ENCODE results near the gene MOXD1. TPM values are rescaled to one million over a fixed set of nuclear protein-coding genes. Genes with fewer than 3 reads are reported as not detected.

MOXD1 gene
- total RNA-seq, 1 experiment from 2014 or later = 1.0 TPM

DNA sequence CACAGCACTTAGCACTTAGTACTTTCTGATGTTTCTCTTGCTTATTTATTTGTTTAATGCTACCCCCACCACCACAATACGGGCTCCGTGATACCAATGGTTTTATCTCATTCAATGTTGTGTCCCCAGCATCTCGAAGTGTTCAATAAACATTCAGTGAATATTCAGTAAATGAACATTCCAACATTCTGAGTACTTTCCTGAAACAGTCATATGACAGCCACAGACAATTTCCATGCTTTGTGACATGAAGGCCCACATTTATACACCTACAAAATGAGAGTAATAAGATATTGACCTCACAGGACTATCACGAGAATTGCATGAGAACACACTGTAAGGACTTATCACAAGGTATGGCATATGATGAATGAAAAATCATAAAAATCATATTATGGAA lies 10.8 kb downstream of the MOXD1 start:
- intact Hi-C loops (cut with micrococcal nuclease) = loop anchor here (5.0 kb wide), 1 partner anchor 92 kb away; no protein-coding TSS in a partner anchor
- CTCF ChIA-PET = interaction anchor here (1.0 to 2.5 kb wide), 5 partner anchors 14 to 111 kb away, joined by 3 to 14 read pairs (median 4); no protein-coding TSS in a partner anchor
- BruUV-seq (replicated peaks) = no TSS peak

More for the DNA sequence above, 10.8 kb downstream of the MOXD1 start:
- H3K79me2 ChIP-seq (ENCODE audit: insufficient read depth, low read length) = no peaks in the 10 kb centered on the region
- H3K27me3 ChIP-seq (ENCODE audit: insufficient read depth, low read length) = no peaks in the 10 kb centered on the region
- no peaks in the 10 kb centered on the region for H3K9me3 ChIP-seq (ENCODE audit: control insufficient read depth in 1 of 2, insufficient read depth in 1 of 2, low read depth in 1 of 2, low read length in 2 of 2)
- no peaks in the 10 kb centered on the region for H3K9me2 ChIP-seq (ENCODE audit: insufficient read depth)
- H2AFZ ChIP-seq (ENCODE audit: low read depth, low read length, poor library complexity, severe bottlenecking) = no peak overlapping the region
- no peak overlapping the region for H3K4me2 ChIP-seq (ENCODE audit: low read length)
- no peak overlapping the region for H3K27ac ChIP-seq (ENCODE audit: low read depth, low read length)
- H3K9ac ChIP-seq (ENCODE audit: low read length) = no peak overlapping the region
- no peak for ATAC-seq
- POLR2A ChIA-PET = no interaction called here
- no peak for DNase-seq (ENCODE audit: low read depth, low spot score)
- H4K20me1 ChIP-seq (ENCODE audit: insufficient read depth) = no peaks in the 10 kb centered on the region
- H3K4me3 ChIP-seq (replicated peaks in 1 of 2; ENCODE audit: low read depth in 1 of 2, low read length in 2 of 2) = no peak overlapping the region
- RAD21 ChIA-PET (ENCODE audit: low non-redundant PET in 1 of 2, low total read pairs in 2 of 2, uncharacterized antibody in 2 of 2, unreplicated experiment in 2 of 2) = no interaction called here
- no peaks in the 10 kb centered on the region for H3K4me1 ChIP-seq (ENCODE audit: control insufficient read depth in 1 of 2, insufficient read depth in 2 of 2, low read length in 2 of 2)
- no peaks in the 10 kb centered on the region for H3K36me3 ChIP-seq (ENCODE audit: control insufficient read depth in 1 of 2, insufficient read depth in 2 of 2, low read length in 2 of 2)
- no peak for TF ChIP-seq JUND (IDR thresholded peaks at IDR 0.05)
- TF ChIP-seq YY1 (IDR thresholded peaks at IDR 0.05; ENCODE audit: extremely low read depth, insufficient replicate concordance, low read depth, low read length) = no peak
- TF ChIP-seq ELF1 (IDR thresholded peaks at IDR 0.05; ENCODE audit: borderline replicate concordance, low read depth) = no peak
- no peak for TF ChIP-seq SRF (IDR thresholded peaks at IDR 0.05; ENCODE audit: low read depth)
- no peak for TF ChIP-seq POLR2AphosphoS5 (IDR thresholded peaks at IDR 0.05; ENCODE audit: low read depth, low read length)
- TF ChIP-seq REST (IDR thresholded peaks at IDR 0.05; ENCODE audit: low read depth) = no peak
- no peak for TF ChIP-seq RAD21 (IDR thresholded peaks at IDR 0.05; ENCODE audit: low read depth)
- TF ChIP-seq POLR2A (IDR thresholded peaks at IDR 0.05; ENCODE audit: borderline replicate concordance, extremely low read depth, insufficient read depth, insufficient read length) = no peak
- TF ChIP-seq, protein P1, sequence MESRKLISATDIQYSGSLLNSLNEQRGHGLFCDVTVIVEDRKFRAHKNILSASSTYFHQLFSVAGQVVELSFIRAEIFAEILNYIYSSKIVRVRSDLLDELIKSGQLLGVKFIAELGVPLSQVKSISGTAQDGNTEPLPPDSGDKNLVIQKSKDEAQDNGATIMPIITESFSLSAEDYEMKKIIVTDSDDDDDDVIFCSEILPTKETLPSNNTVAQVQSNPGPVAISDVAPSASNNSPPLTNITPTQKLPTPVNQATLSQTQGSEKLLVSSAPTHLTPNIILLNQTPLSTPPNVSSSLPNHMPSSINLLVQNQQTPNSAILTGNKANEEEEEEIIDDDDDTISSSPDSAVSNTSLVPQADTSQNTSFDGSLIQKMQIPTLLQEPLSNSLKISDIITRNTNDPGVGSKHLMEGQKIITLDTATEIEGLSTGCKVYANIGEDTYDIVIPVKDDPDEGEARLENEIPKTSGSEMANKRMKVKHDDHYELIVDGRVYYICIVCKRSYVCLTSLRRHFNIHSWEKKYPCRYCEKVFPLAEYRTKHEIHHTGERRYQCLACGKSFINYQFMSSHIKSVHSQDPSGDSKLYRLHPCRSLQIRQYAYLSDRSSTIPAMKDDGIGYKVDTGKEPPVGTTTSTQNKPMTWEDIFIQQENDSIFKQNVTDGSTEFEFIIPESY (IDR thresholded peaks at IDR 0.05; ENCODE audit: extremely low read depth, insufficient replicate concordance, low read length) = no peak
- TF ChIP-seq SIN3A (IDR thresholded peaks at IDR 0.05; ENCODE audit: low read depth) = no peak
- TF ChIP-seq, protein P2, sequence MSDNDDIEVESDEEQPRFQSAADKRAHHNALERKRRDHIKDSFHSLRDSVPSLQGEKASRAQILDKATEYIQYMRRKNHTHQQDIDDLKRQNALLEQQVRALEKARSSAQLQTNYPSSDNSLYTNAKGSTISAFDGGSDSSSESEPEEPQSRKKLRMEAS (IDR thresholded peaks at IDR 0.05) = no peak
- no peak for TF ChIP-seq ZFX (IDR thresholded peaks at IDR 0.05)
- no peak for TF ChIP-seq EZH2 (IDR thresholded peaks at IDR 0.05)
- no peak for TF ChIP-seq SP1 (IDR thresholded peaks at IDR 0.05; ENCODE audit: low read depth)
- TF ChIP-seq, protein P3, sequence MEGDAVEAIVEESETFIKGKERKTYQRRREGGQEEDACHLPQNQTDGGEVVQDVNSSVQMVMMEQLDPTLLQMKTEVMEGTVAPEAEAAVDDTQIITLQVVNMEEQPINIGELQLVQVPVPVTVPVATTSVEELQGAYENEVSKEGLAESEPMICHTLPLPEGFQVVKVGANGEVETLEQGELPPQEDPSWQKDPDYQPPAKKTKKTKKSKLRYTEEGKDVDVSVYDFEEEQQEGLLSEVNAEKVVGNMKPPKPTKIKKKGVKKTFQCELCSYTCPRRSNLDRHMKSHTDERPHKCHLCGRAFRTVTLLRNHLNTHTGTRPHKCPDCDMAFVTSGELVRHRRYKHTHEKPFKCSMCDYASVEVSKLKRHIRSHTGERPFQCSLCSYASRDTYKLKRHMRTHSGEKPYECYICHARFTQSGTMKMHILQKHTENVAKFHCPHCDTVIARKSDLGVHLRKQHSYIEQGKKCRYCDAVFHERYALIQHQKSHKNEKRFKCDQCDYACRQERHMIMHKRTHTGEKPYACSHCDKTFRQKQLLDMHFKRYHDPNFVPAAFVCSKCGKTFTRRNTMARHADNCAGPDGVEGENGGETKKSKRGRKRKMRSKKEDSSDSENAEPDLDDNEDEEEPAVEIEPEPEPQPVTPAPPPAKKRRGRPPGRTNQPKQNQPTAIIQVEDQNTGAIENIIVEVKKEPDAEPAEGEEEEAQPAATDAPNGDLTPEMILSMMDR (IDR thresholded peaks at IDR 0.05 in 2 of 3, conservative IDR thresholded peaks at IDR 0.05 in 1 of 3; ENCODE audit: borderline replicate concordance in 1 of 3, insufficient read depth in 1 of 3, low read depth in 2 of 3, low read length in 2 of 3) = no peak
- no peak for TF ChIP-seq FOSL1 (IDR thresholded peaks at IDR 0.05; ENCODE audit: low read depth)
- no peak for TF ChIP-seq CBX3 (IDR thresholded peaks at IDR 0.05; ENCODE audit: low read depth)

Data from HCT116 (cell line).